Neural cell (in vitro differentiated cells): ENCODE measurements around the gene TMEM140.

Experiments
- CTCF ChIP-seq: fragments of 450-650 bp; IDR thresholded peaks from 2 replicates; pipeline ENCODE4 v1.5.1; 2014; ENCODE audit warnings: antibody characterized with exemption, mild to moderate bottlenecking, moderate library complexity; ENCODE audit not compliant: poor library complexity, severe bottlenecking
- EP300 ChIP-seq: fragments of 450-650 bp; conservative IDR thresholded peaks from 2 replicates; pipeline ENCODE4 v1.6.1; 2014; ENCODE audit warnings: antibody characterized with exemption, mild to moderate bottlenecking, moderate library complexity; ENCODE audit not compliant: poor library complexity, severe bottlenecking
- EZH2 ChIP-seq: fragments of 200-600, 300-800 bp; shearing (Covaris generic), sonication (generic); IDR thresholded peaks from 2 replicates; pipeline ENCODE4 v1.6.1; 2014; ENCODE audit warnings: antibody characterized with exemption, low read length, borderline replicate concordance, mild to moderate bottlenecking; ENCODE audit not compliant: insufficient read depth, poor library complexity, severe bottlenecking
- POLR2AphosphoS5 ChIP-seq: IDR thresholded peaks from 2 replicates; pipeline ENCODE4 v1.6.1; 2012
- RAD21 ChIP-seq: fragments of 450-650 bp; conservative IDR thresholded peaks from 2 replicates; pipeline ENCODE4 v1.6.1; 2014; ENCODE audit warnings: antibody characterized with exemption, mild to moderate bottlenecking, moderate library complexity
- REST ChIP-seq: IDR thresholded peaks from 2 replicates; pipeline ENCODE4 v1.6.1; 2012; ENCODE audit warnings: borderline replicate concordance
- TAF1 ChIP-seq: IDR thresholded peaks from 2 replicates; pipeline ENCODE4 v1.6.1; 2012; ENCODE audit warnings: low read depth

- TF ChIP-seq CTCF (no peak), REST (peak; percentile 94), POLR2AphosphoS5 (peak; percentile 91), EP300 (no peak), TAF1 (peak; percentile 98), EZH2 (no peak), RAD21 (peak; percentile 21)
Observed at GRCh38 chr7:135211179-135211945, 63.5 kb downstream of the TMEM140 start, which contains the start of gene WDR91.
